NCI-H345 (cell line): Measurements from ENCODE around the gene NABP1.

ENCODE experiments used
- DNase-seq: peaks from one replicate; lab custom pipeline; 2025; lab: John Stamatoyannopoulos, UW

Gene NABP1

GRCh38 chr2:191649519-191649918, 28.4 kb upstream of the NABP1 start:
- DNase-seq, result no peak

GRCh38 chr2:191650896-191651773, 26.8 kb upstream of the NABP1 start:
- no peak for DNase-seq

- no peak for DNase-seq
Observed at GRCh38 chr2:191653667-191654391, 24.1 kb upstream of the NABP1 start.

- no peak for DNase-seq
Observed at GRCh38 chr2:191656391-191656790, 21.5 kb upstream of the NABP1 start.

GRCh38 chr2:191656792-191657191, 21.1 kb upstream of the NABP1 start:
- no peak for DNase-seq

- DNase-seq, result no peak
Observed at GRCh38 chr2:191657977-191658376, 20.0 kb upstream of the NABP1 start.

GRCh38 chr2:191659198-191659597, 18.7 kb upstream of the NABP1 start:
- no peak for DNase-seq

GRCh38 chr2:191660575-191660974, 17.4 kb upstream of the NABP1 start:
- no peak for DNase-seq

GRCh38 chr2:191661097-191661924, 16.6 kb upstream of the NABP1 start:
- DNase-seq, result no peak

- DNase-seq, result no peak
Observed at GRCh38 chr2:191664823-191665677, 12.9 kb upstream of the NABP1 start.

GRCh38 chr2:191666226-191666625, 11.7 kb upstream of the NABP1 start:
- no peak for DNase-seq

GRCh38 chr2:191666732-191667131, 11.2 kb upstream of the NABP1 start:
- DNase-seq, result no peak

- DNase-seq, result no peak
Observed at GRCh38 chr2:191670076-191670475, 7.9 kb upstream of the NABP1 start.

GRCh38 chr2:191670787-191671186, 7.1 kb upstream of the NABP1 start:
- DNase-seq, result no peak

GRCh38 chr2:191675807-191676721, 1.9 kb upstream of the NABP1 start:
- no peak for DNase-seq

- DNase-seq, result peak; percentile 54
Observed at GRCh38 chr2:191676790-191677645, 918 bp upstream of the NABP1 start.

GRCh38 chr2:191678437-191679100, 633 bp downstream of the NABP1 start:
- DNase-seq, result peak; percentile 22

GRCh38 chr2:191679818-191680600, 2.1 kb downstream of the NABP1 start:
- DNase-seq, result no peak
